CD14-positive monocyte (primary cell): ENCODE data around the gene RNF41. TPM values are rescaled to one million over a fixed set of nuclear protein-coding genes. Genes with fewer than 3 reads are reported as not detected.

Experiments used
- DNase-seq, 3 donors: peaks; one replicate each; pipeline ENCODE4 v3.0.0-alpha.2; 2011 to 2022
- H2AFZ ChIP-seq: 2 replicates; pipeline ENCODE4 v1.6.0; 2012; ENCODE audit warnings: mild to moderate bottlenecking, low read depth, low read length, inconsistent platforms; ENCODE audit not compliant: insufficient read depth, poor library complexity, severe bottlenecking
- H3K27ac ChIP-seq, 2 donors: 1 replicate in 1 of 2; 2 replicates in 1 of 2; pipeline ENCODE4 v1.5.1; 2012 to 2013; ENCODE audit warnings: low read length in 2 of 2, control low read depth in 1 of 2, inconsistent platforms in 1 of 2, low read depth in 1 of 2, mild to moderate bottlenecking in 1 of 2
- H3K27me3 ChIP-seq, 2 donors: one replicate each; pipeline versions ENCODE4 v1.6.0 to v1.6.1; 2011 to 2013; ENCODE audit warnings: low read length in 2 of 2; ENCODE audit not compliant: control insufficient read depth in 2 of 2, insufficient read depth in 2 of 2
- H3K36me3 ChIP-seq, 2 donors: replicated peaks in 1 of 2; 1 replicate in 1 of 2; 2 replicates in 1 of 2; pipeline versions ENCODE4 v1.5.1 to v1.6.1; 2012 to 2013; ENCODE audit warnings: low read length in 2 of 2, control low read depth in 1 of 2, inconsistent platforms in 1 of 2, mild to moderate bottlenecking in 1 of 2; ENCODE audit not compliant: insufficient read depth in 2 of 2, control insufficient read depth in 1 of 2
- H3K4me1 ChIP-seq, 2 donors: 1 replicate in 1 of 2; 2 replicates in 1 of 2; pipeline versions ENCODE4 v1.5.1 to v1.6.1; 2012 to 2013; ENCODE audit warnings: low read length in 2 of 2, control low read depth in 1 of 2, inconsistent platforms in 1 of 2, mild to moderate bottlenecking in 1 of 2, moderate library complexity in 1 of 2; ENCODE audit not compliant: insufficient read depth in 2 of 2, control insufficient read depth in 1 of 2
- H3K4me2 ChIP-seq: replicated peaks from 2 replicates; pipeline ENCODE3; 2012; ENCODE audit warnings: low read length, moderate library complexity, mild to moderate bottlenecking; ENCODE audit not compliant: poor library complexity, severe bottlenecking; ENCODE audit errors: extremely low read depth
- H3K4me3 ChIP-seq, 3 experiments: fragments of 200-600 bp in 1 of 3; sonication (generic) in 1 of 3; replicated peaks in 1 of 3; 1 replicate in 2 of 3; 2 replicates in 1 of 3; pipeline ENCODE4 v1.5.1; 2011 to 2013; ENCODE audit warnings: low read length in 3 of 3, mild to moderate bottlenecking in 3 of 3, control low read depth in 2 of 3, low read depth in 2 of 3, inconsistent platforms in 1 of 3, moderate library complexity in 1 of 3
- H3K79me2 ChIP-seq: 2 replicates; pipeline ENCODE4 v1.6.0; 2012; ENCODE audit warnings: mild to moderate bottlenecking, control low read depth, inconsistent platforms, low read length, moderate library complexity; ENCODE audit not compliant: insufficient read depth
- H3K9ac ChIP-seq: 2 replicates; pipeline ENCODE4 v1.6.0; 2017; ENCODE audit warnings: low read length, mild to moderate bottlenecking; ENCODE audit not compliant: insufficient read depth, poor library complexity, severe bottlenecking
- H3K9me3 ChIP-seq, 2 donors: replicated peaks in 1 of 2; 1 replicate in 1 of 2; 2 replicates in 1 of 2; pipeline versions ENCODE4 v1.5.1 to v1.6.1; 2012 to 2013; ENCODE audit warnings: low read length in 2 of 2, control low read depth in 1 of 2; ENCODE audit not compliant: control insufficient read depth in 1 of 2, insufficient read depth in 1 of 2
- H4K20me1 ChIP-seq: 2 replicates; pipeline ENCODE4 v1.6.0; 2012; ENCODE audit warnings: mild to moderate bottlenecking, low read length, control low read depth, moderate library complexity; ENCODE audit not compliant: insufficient read depth
- H3K27ac Mint-ChIP-seq, 7 donors: one replicate each; pipeline ENCODE4 v1.8.0; 2020; ENCODE audit warnings: mild to moderate bottlenecking in 7 of 7, mixed read lengths in 7 of 7, moderate library complexity in 6 of 7, inconsistent platforms in 2 of 7
- H3K27me3 Mint-ChIP-seq, 3 donors: one replicate each; pipeline ENCODE4 v1.8.0; 2021 to 2022; ENCODE audit warnings: low read depth in 3 of 3, mild to moderate bottlenecking in 3 of 3, mixed read lengths in 3 of 3, moderate library complexity in 3 of 3, inconsistent platforms in 1 of 3
- H3K36me3 Mint-ChIP-seq, 2 donors: one replicate each; pipeline ENCODE4 v1.8.0; 2020; ENCODE audit warnings: mixed read lengths in 2 of 2, inconsistent platforms in 1 of 2, mild to moderate bottlenecking in 1 of 2
- H3K4me1 Mint-ChIP-seq: one replicate; pipeline ENCODE4 v1.8.0; 2020; ENCODE audit warnings: mild to moderate bottlenecking, mixed read lengths
- H3K4me3 Mint-ChIP-seq, 2 donors: one replicate each; pipeline ENCODE4 v1.8.0; 2020; ENCODE audit warnings: mild to moderate bottlenecking in 2 of 2, mixed read lengths in 2 of 2, moderate library complexity in 1 of 2
- H3K9me3 Mint-ChIP-seq, 7 donors: one replicate each; pipeline ENCODE4 v1.8.0; 2020 to 2022; ENCODE audit warnings: mixed read lengths in 7 of 7, mild to moderate bottlenecking in 6 of 7, moderate library complexity in 6 of 7, inconsistent platforms in 2 of 7
- WGBS: methylation state at CpG from one replicate; pipeline ENCODE4 v1.1.5; 2013; ENCODE audit warnings: missing lambda C conversion rate; ENCODE audit not compliant: insufficient coverage; 5-methylcytosine and 5-hydroxymethylcytosine counted together
- intact Hi-C, 2 donors: fragments of 100-400 bp; cut with micrococcal nuclease; formaldehyde crosslinking; loops; one replicate each; pipeline versions ENCODE4 v1.15.0 to v1.15.1; 2023
- polyA plus RNA-seq, 3 donors: library from polyadenylated mRNA; depleted of rRNA in 1 of 3; unstranded in 2 of 3; stranded (reverse) in 1 of 3; fragments of 300-500 nt in 2 of 3; fragments of >200 nt in 1 of 3; fragmentation: Illumina TruSeq in 2 of 3; gene quantifications; 1 replicate in 2 of 3; 2 replicates in 1 of 3; pipeline ENCODE4 v1.2.3, GENCODE V29; 2012 to 2021
- TF ChIP-seq, protein P1 (sequence below): fragments of 200-600 bp; IDR thresholded peaks from one replicate; pipeline ENCODE4 v1.8.0; 2022; ENCODE audit warnings: antibody characterized with exemption, mild to moderate bottlenecking

The RNF41 gene
- polyA plus RNA-seq, 3 donors: 35.8 to 82.0 (median 45.7) TPM

DNA sequence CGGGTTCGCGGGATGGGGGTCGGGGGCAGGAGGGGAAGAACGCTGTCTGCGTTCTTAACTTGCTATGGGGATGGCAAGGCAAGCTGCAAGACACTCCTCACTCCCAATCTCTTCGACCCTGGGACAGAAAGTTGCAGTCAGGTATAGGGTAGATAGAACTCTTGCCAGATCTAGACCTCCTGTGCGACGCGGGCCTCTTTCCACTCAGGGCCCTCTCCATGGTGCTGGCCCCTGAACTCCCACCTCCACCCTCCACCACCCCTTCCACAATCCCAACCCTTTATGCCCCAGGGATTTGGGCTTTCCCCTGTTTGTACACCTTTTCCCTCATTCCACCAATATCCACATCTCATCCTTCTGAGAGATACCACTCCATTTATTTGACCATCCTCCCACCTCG lies 3.2 kb upstream of the RNF41 start:
- Mint-ChIP-seq H3K4me1 (peaks cover 39% of the 10 kb centered on the region), H3K9me3 (peaks cover 0 to 2% (median 0%) of the 10 kb centered on the region in 7 donors), H3K36me3 (peaks cover 6 to 18% of the 10 kb centered on the region in 2 donors), H3K27me3 (no peaks in the 10 kb centered on the region), H3K4me3 (peak overlapping the region in 1 of 2 donors; percentile 85), H3K27ac (peak overlapping the region in 3 of 7 donors; percentile 48 to 99 (median 82))
- Histone ChIP-seq H3K4me3 (peak overlapping the region in 1 of 3 experiments; percentile 96), H3K4me2 (peak overlapping the region; percentile 87), H3K79me2 (peaks cover 22% of the 10 kb centered on the region), H3K27me3 (no peaks in the 10 kb centered on the region), H3K36me3 (peaks cover 0 to 2% of the 10 kb centered on the region in 2 donors), H3K9me3 (no peaks in the 10 kb centered on the region), H3K27ac (peak overlapping the region in 1 of 2 donors; percentile 94), H3K4me1 (peaks cover 37 to 47% of the 10 kb centered on the region in 2 donors), H3K9ac (peak overlapping the region; percentile 63), H2AFZ (peak overlapping the region; percentile 97), H4K20me1 (peaks cover 7% of the 10 kb centered on the region)
- intact Hi-C loops: loop anchor here (5.0 kb wide), 2 partner anchors 38 to 98 kb away; partner anchors contain the start of genes ESYT1 (in 1 of the 2) and SMARCC2 (in 1 of the 2)
- WGBS: 89% methylated on average over 4 of the region's 11 CpGs
- TF ChIP-seq, protein P1, sequence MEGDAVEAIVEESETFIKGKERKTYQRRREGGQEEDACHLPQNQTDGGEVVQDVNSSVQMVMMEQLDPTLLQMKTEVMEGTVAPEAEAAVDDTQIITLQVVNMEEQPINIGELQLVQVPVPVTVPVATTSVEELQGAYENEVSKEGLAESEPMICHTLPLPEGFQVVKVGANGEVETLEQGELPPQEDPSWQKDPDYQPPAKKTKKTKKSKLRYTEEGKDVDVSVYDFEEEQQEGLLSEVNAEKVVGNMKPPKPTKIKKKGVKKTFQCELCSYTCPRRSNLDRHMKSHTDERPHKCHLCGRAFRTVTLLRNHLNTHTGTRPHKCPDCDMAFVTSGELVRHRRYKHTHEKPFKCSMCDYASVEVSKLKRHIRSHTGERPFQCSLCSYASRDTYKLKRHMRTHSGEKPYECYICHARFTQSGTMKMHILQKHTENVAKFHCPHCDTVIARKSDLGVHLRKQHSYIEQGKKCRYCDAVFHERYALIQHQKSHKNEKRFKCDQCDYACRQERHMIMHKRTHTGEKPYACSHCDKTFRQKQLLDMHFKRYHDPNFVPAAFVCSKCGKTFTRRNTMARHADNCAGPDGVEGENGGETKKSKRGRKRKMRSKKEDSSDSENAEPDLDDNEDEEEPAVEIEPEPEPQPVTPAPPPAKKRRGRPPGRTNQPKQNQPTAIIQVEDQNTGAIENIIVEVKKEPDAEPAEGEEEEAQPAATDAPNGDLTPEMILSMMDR: no peak
- DNase-seq: no peak

DNA sequence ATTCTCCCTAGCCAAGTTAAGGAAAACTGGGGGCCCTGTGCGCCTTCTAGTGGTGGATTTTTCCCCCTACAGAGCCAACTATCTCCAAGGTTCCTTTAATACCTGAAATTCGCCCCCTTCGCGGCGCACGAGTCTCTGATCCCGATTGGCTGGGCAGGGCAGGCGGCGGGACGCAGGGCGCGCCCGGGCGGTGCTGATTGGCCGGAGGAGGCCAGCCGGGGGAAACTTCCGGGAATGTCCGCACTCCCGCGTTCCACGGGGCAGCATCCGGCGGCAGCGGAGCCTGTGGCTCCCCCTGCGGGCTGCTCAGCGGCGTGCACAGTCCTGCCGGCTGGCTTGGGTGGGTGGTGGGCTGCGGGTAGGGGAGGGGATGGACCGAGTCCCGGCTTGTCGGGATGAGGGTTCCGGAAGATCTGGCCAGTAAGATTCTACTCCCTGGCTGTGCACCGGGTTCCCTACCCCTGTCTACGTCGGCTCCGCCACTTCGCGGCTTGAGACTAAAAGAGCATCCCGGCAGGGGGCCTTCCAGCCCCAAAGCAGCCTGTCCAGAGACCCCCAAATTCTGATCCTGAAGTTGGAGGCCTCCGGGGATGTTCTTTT lies 2.5 kb upstream of the RNF41 start, which contains the start of gene NABP2:
TSS of gene NABP2 (plus strand) at position 241 of the 600 bp plus-strand sequence. CDS start 515 bp downstream, outside the sequence.
- Histone ChIP-seq H2AFZ (peak within 1 kb of the TSS; percentile 97), H3K79me2 (peaks cover 30% of the 10 kb centered on the region), H3K27ac (peak within 1 kb of the TSS in 1 of 2 donors; percentile 94), H3K4me3 (peak within 1 kb of the TSS; percentile 40 to 96 (median 40)), H3K9ac (peak within 1 kb of the TSS; percentile 63), H3K9me3 (no peaks in the 10 kb centered on the region), H3K27me3 (no peaks in the 10 kb centered on the region), H3K36me3 (peaks cover 0 to 2% of the 10 kb centered on the region in 2 donors), H3K4me1 (peaks cover 44 to 48% of the 10 kb centered on the region in 2 donors), H4K20me1 (peaks cover 8% of the 10 kb centered on the region), H3K4me2 (peak within 1 kb of the TSS; percentile 87)
- intact Hi-C loops: loop anchor here (5.0 kb wide), 2 partner anchors 37 to 97 kb away; partner anchors contain the start of genes ESYT1 (in 1 of the 2) and SMARCC2 (in 1 of the 2)
- peaks cover 6 to 16% of the 10 kb centered on the region in 2 donors for H3K36me3 Mint-ChIP-seq
- WGBS: 0% methylated on average over 34 of the region's 41 CpGs
- no peaks in the 10 kb centered on the region for H3K27me3 Mint-ChIP-seq
- peak; percentile 87 to 96 (median 95) for DNase-seq
- peaks cover 0 to 2% (median 0%) of the 10 kb centered on the region in 7 donors for H3K9me3 Mint-ChIP-seq
- TF ChIP-seq, protein P1: peak; percentile 90
- H3K27ac Mint-ChIP-seq: peak within 1 kb of the TSS; percentile 89 to 99 (median 92)
- H3K4me1 Mint-ChIP-seq: peaks cover 42% of the 10 kb centered on the region
- H3K4me3 Mint-ChIP-seq: peak within 1 kb of the TSS; percentile 76 to 85
